Transverse colon (tissue), 4 donors: Measurements from ENCODE around the gene RFX2. TPM values are rescaled to one million over a fixed set of nuclear protein-coding genes. Genes with fewer than 3 reads are reported as not detected.
"Not testable (repeated sequence)": the region's sequence is repeated elsewhere in the genome, so short reads cannot be mapped to it uniquely, and the experiment has no call there.

Experiments
- DNase-seq: peaks from one replicate; pipeline ENCODE4 v3.0.0-alpha.2; 2019
- H3K27ac ChIP-seq, 4 donors: fragments of 200-600 bp; sonication (generic); 2 replicates each; pipeline ENCODE4 v1.5.1; 2016 to 2018; ENCODE audit warnings: inconsistent platforms in 4 of 4
- H3K27me3 ChIP-seq: fragments of 200-600 bp; sonication (generic); 2 replicates; pipeline ENCODE4 v1.5.1; 2017; ENCODE audit warnings: inconsistent platforms
- H3K36me3 ChIP-seq, 4 donors: fragments of 200-600 bp; sonication (generic); 2 replicates each; pipeline ENCODE4 v1.5.1; 2017 to 2019; ENCODE audit warnings: inconsistent platforms in 4 of 4
- H3K4me1 ChIP-seq, 4 donors: fragments of 200-600 bp; sonication (generic); 2 replicates each; pipeline ENCODE4 v1.5.1; 2017 to 2020; ENCODE audit warnings: inconsistent platforms in 4 of 4
- H3K4me3 ChIP-seq, 4 donors: fragments of 200-600 bp; sonication (generic); 1 replicate in 1 of 4; 2 replicates in 3 of 4; pipeline versions ENCODE4 v1.5.1 to v1.6.1; 2017 to 2019; ENCODE audit warnings: inconsistent platforms in 4 of 4
- H3K9me3 ChIP-seq, 2 donors: fragments of 200-600 bp; sonication (generic); 2 replicates each; pipeline ENCODE4 v1.5.1; 2017 to 2019; ENCODE audit warnings: inconsistent platforms in 2 of 2
- EP300 ChIP-seq: sonication (generic); formaldehyde crosslinking; IDR thresholded peaks from one replicate; pipeline ENCODE4 v1.6.1; 2017; ENCODE audit warnings: antibody characterized with exemption, low read depth
- POLR2A ChIP-seq: fragments of 450-650 bp; IDR thresholded peaks from one replicate; pipeline ENCODE4 v1.6.1; 2016; ENCODE audit warnings: antibody characterized with exemption, mild to moderate bottlenecking, moderate library complexity
- POLR2AphosphoS5 ChIP-seq, 3 donors: sonication (generic); formaldehyde crosslinking; IDR thresholded peaks; one replicate each; pipeline ENCODE4 v1.6.1; 2016; ENCODE audit warnings: antibody characterized with exemption in 3 of 3
- WGBS, 2 donors: methylation state at CpG; one replicate each; pipeline ENCODE4 v1.1.5; 2018; ENCODE audit warnings: low coverage in 1 of 2; 5-methylcytosine and 5-hydroxymethylcytosine counted together
- in situ Hi-C, 4 donors: fragments of 200-750 bp; cut with MboI; loops; one replicate each; pipeline versions ENCODE4 v1.15.0 to v1.15.1; 2017; ENCODE audit warnings: low sequenced_read_pairs in 3 of 4, low pct_ligation_motif_present in 1 of 4, low pct_unique_long_range_greater_than_20kb in 1 of 4
- intact Hi-C: fragments of 100-400 bp; cut with DNase I; formaldehyde crosslinking; loops from one replicate; pipeline ENCODE4 v1.15.1; 2023; ENCODE audit warnings: low total_unique reads
- total RNA-seq, 4 donors: library from RNA; depleted of rRNA; stranded (reverse); fragments of >200 nt; gene quantifications; one replicate each; pipeline ENCODE4 v1.1.0, GENCODE V29; 2016
- TF ChIP-seq, protein P1 (sequence below), 5 experiments: fragments of 200-600 bp in 3 of 5; fragments of 450-650 bp in 2 of 5; sonication (generic) in 3 of 5; IDR thresholded peaks; 1 replicate in 2 of 5; 2 replicates in 3 of 5; pipeline ENCODE4 v1.5.1; 2016 to 2017; ENCODE audit warnings: antibody characterized with exemption in 5 of 5, inconsistent platforms in 3 of 5, mild to moderate bottlenecking in 2 of 5, moderate library complexity in 1 of 5

The RFX2 gene
- total RNA-seq, 4 donors from 2014 or later = 6.1 to 57.5 (median 11.8) TPM

DNA sequence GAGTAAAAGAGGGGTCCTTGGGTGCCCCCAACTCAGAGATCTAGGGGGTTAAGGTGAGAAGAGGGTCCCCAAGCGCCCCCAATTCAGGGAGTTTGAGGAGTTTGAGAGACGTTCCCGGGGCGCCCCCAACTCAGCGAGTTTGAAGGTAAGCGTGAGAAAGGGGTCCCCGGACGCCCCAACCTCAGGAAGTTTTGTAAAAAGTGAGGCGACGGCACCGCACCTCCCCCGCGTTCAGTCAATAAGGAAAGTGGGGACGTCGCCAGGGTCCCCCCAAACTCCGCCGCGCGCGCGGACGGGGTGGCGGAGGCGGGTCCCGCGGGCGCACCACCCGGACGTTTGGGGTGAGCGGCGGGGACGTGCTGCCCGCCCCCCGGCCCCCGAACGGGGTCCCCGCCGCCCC, 353 bp downstream of the RFX2 start:
- TF ChIP-seq EP300 = no peak
- TF ChIP-seq POLR2AphosphoS5 (IDR thresholded peaks at IDR 0.05) = no peak
- TF ChIP-seq POLR2A = no peak
- TF ChIP-seq, protein P1, sequence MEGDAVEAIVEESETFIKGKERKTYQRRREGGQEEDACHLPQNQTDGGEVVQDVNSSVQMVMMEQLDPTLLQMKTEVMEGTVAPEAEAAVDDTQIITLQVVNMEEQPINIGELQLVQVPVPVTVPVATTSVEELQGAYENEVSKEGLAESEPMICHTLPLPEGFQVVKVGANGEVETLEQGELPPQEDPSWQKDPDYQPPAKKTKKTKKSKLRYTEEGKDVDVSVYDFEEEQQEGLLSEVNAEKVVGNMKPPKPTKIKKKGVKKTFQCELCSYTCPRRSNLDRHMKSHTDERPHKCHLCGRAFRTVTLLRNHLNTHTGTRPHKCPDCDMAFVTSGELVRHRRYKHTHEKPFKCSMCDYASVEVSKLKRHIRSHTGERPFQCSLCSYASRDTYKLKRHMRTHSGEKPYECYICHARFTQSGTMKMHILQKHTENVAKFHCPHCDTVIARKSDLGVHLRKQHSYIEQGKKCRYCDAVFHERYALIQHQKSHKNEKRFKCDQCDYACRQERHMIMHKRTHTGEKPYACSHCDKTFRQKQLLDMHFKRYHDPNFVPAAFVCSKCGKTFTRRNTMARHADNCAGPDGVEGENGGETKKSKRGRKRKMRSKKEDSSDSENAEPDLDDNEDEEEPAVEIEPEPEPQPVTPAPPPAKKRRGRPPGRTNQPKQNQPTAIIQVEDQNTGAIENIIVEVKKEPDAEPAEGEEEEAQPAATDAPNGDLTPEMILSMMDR (IDR thresholded peaks at IDR 0.05) = no peak
- H3K4me3 ChIP-seq = peak overlapping the region; percentile 75 to 89 (median 80)
- peaks cover 4 to 39% (median 14%) of the 10 kb centered on the region in 4 donors for H3K4me1 ChIP-seq
- in situ Hi-C loops (no loop called here), intact Hi-C loops (loop anchor here (2.0 kb wide), 1 partner anchor 51 kb away; no protein-coding TSS in a partner anchor)
- H3K9me3 ChIP-seq = no peaks in the 10 kb centered on the region
- no peaks in the 10 kb centered on the region for H3K27me3 ChIP-seq
- 0 to 2% methylated on average over 5 to 10 of the region's 38 CpGs for WGBS, 2 donors
- no peaks in the 10 kb centered on the region for H3K36me3 ChIP-seq
- DNase-seq = peak; percentile 27
- H3K27ac ChIP-seq = peak overlapping the region; percentile 84 to 91 (median 89)

DNA sequence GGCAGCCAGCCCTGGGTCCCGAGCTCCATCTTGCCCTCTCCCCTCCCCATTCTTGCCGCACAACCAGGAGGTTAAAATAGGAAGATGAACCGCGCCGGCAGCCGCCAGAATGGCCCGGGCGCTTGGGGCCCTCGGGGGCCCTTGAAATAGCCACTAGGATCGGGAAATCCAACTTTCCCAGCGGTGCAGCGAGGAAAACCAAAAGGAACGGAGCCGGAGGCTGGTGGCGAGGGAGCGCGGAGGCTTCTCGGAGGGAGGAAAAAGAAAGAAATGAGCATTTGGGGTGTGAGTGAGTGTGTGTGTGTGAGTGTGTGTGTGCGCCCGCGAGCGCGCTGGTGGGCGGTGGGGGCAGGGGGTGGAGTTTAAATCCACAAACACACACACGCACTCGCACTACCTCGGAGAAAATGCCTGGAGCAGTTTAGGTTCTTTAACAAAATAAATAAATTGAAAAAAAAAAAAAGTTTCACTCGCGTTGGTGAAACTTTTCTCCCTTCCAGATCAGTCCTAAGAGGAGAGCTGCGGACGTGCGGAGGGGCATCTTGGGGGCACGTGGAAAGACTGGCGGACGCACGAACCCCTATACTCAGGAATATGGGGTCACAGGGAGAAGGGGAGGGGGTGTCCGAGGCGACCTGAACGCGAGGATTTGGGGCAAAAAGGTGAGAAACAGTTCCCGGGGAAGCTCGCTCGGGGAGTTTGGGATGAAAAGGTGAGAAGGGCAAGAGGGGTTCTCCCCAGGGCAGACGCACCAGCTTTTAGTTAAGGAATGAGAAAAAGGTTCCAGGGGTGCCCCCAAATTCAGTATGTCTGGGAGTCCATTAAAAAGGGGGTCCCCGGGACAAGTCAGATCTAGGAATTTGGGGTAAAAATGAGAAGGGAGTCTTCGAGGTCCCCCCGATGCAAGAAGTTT, 1.3 kb downstream of the RFX2 start:
- intact Hi-C loops (loop anchor here (2.0 kb wide), 1 partner anchor 50 kb away; no protein-coding TSS in a partner anchor), in situ Hi-C loops (no loop called here)
- Histone ChIP-seq H3K9me3 (no peaks in the 10 kb centered on the region), H3K27me3 (no peaks in the 10 kb centered on the region), H3K36me3 (no peaks in the 10 kb centered on the region), H3K4me1 (peaks cover 4 to 47% (median 14%) of the 10 kb centered on the region in 4 donors), H3K4me3 (peak overlapping the region; percentile 75 to 89 (median 80)), H3K27ac (peak overlapping the region; percentile 84 to 91 (median 89))
- WGBS, 2 donors = 0 to 1% methylated on average over 17 to 47 of the region's 47 CpGs
- TF ChIP-seq EP300 (no peak), POLR2A (peak; percentile 62), POLR2AphosphoS5 (IDR thresholded peaks at IDR 0.05) (peak; percentile 55 to 75 (median 63))
- TF ChIP-seq, protein P1 (IDR thresholded peaks at IDR 0.05) = peak in 1 of 5 experiments; percentile 15
- DNase-seq = peak; percentile 66

GRCh38 chr19:6106643-6107294, 3.5 kb downstream of the RFX2 start:
- in situ Hi-C loops = not testable (repeated sequence)

GRCh38 chr19:6105444-6105843, 4.9 kb downstream of the RFX2 start:
- DNase-seq = no peak
- Histone ChIP-seq H3K27ac (peak overlapping the region; percentile 61 to 91 (median 72)), H3K4me1 (peaks cover 4 to 64% (median 22%) of the 10 kb centered on the region in 4 donors), H3K4me3 (no peak overlapping the region), H3K36me3 (no peaks in the 10 kb centered on the region), H3K27me3 (no peaks in the 10 kb centered on the region), H3K9me3 (no peaks in the 10 kb centered on the region)
- TF ChIP-seq EP300 = no peak
- TF ChIP-seq POLR2AphosphoS5 (IDR thresholded peaks at IDR 0.05) = no peak
- no peak for TF ChIP-seq POLR2A
- TF ChIP-seq, protein P1 (IDR thresholded peaks at IDR 0.05) = no peak
- WGBS, 2 donors = 75 to 93% methylated on average over 4 to 11 of the region's 11 CpGs
- in situ Hi-C loops = no loop called here
- intact Hi-C loops = no loop called here

More at GRCh38 chr19:6106643-6107294, 3.5 kb downstream of the RFX2 start:
- H3K9me3 ChIP-seq, H3K36me3 ChIP-seq, H3K27me3 ChIP-seq, intact Hi-C loops, H3K4me3 ChIP-seq: not testable (repeated sequence)
- DNase-seq = peak; percentile 24
- WGBS, 2 donors = 43 to 67% methylated on average over 7 to 15 of the region's 15 CpGs
- Histone ChIP-seq H3K4me1 (peaks cover 4 to 61% (median 22%) of the 10 kb centered on the region in 4 donors), H3K27ac (peak overlapping the region; percentile 33 to 91 (median 76))
